PC-3 (cell line): ENCODE data around the gene MPHOSPH9.

Experiments used
- EZH2 ChIP-seq: fragments of 300-600 bp; sonication (generic); IDR thresholded peaks from one replicate; pipeline ENCODE4 v1.6.1; 2017; ENCODE audit warnings: antibody characterized with exemption, mild to moderate bottlenecking, low read length; ENCODE audit not compliant: unreplicated experiment
- TF ChIP-seq, protein P1 (sequence below): fragments of 300-600 bp; sonication (generic); conservative IDR thresholded peaks from 2 replicates; pipeline ENCODE4 v1.5.1; 2017; ENCODE audit warnings: antibody characterized with exemption, low read depth, mild to moderate bottlenecking, low read length

DNA sequence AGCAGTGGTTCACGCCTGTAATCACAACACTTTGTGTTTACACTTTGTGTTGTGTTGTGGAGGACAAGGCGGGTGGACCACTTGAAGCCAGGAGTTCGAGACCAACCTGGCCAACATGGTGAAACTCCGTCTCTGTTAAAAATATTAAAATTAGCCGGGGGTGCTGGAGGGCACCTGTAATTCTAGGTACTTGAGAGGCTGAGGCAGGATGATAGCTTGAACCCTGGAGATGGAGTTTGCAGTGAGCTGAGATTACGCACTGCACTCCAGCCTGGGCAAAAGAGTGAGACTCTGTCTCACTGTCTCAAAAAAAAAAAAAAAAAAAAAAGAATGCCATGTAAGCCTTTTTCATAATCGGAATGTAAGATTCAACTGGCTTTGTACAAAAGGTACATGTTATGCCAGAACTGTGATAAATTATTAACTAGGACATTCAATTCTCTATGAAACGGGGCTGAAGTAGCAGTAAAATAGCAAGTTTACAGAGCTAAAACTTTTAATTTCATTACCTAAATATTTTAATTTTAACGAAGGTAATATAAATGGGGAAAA lies 68.2 kb downstream of the MPHOSPH9 start:
- TF ChIP-seq, protein P1, sequence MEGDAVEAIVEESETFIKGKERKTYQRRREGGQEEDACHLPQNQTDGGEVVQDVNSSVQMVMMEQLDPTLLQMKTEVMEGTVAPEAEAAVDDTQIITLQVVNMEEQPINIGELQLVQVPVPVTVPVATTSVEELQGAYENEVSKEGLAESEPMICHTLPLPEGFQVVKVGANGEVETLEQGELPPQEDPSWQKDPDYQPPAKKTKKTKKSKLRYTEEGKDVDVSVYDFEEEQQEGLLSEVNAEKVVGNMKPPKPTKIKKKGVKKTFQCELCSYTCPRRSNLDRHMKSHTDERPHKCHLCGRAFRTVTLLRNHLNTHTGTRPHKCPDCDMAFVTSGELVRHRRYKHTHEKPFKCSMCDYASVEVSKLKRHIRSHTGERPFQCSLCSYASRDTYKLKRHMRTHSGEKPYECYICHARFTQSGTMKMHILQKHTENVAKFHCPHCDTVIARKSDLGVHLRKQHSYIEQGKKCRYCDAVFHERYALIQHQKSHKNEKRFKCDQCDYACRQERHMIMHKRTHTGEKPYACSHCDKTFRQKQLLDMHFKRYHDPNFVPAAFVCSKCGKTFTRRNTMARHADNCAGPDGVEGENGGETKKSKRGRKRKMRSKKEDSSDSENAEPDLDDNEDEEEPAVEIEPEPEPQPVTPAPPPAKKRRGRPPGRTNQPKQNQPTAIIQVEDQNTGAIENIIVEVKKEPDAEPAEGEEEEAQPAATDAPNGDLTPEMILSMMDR = no peak
- no peak for TF ChIP-seq EZH2
